A673 (cell line): ENCODE data around the gene RAB1B.

Experiments
- CTCF ChIP-seq: fragments of 300-800, 200-600 bp; sonication (generic); conservative IDR thresholded peaks from 2 replicates; pipeline ENCODE4 v1.5.1; 2017; ENCODE audit warnings: low read depth, mild to moderate bottlenecking, antibody characterized with exemption, low read length, moderate library complexity, mixed read lengths
- EZH2 ChIP-seq: fragments of 200-600 bp; sonication (generic); IDR thresholded peaks from 2 replicates; pipeline ENCODE4 v1.6.1; 2017; ENCODE audit warnings: borderline replicate concordance, low read depth, mild to moderate bottlenecking, mixed read lengths, antibody characterized with exemption, low read length; ENCODE audit not compliant: poor library complexity, severe bottlenecking

DNA sequence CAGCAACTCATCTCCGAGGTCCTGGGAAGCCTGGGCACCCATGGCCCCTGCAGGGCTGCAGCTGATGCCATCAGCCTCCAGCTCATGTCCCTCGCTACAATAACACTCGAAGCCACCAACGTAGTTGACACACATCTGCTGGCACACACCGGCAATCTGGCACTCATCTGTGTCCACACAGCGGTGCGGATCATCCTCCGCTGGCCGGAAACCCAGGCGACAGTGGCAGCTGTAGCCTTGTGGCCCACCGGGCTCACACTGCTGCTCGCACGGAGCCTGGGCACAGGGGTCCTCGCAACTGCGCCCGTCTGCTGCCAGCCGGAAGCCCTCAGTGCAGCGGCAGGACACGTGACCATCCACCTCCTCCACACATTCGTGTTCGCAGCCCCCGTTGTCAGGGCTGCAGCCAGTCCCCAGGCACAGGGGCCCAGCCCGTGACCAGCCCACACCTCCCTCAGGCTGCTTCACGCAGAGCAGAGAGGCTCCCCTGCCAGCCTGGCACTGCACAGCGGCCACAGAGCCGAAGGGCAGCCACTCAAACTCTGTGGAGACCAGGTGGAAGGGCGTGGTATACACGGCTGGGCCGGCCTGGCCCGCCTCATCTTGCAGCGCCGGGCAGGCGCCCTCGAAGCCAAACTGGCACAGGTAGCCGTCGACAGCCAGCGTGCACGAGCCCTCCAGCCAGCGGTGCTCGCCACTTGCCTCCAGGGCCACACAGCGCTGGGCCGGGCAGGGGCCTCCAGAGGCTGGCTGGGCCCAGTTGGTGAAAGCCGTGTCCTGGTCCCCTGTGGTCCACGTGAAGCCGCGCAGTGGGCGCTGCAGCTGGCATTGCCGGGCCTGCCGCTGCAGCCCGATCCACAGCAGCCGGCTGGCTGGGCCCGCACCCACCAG is 47.7 kb downstream of the RAB1B start:
- TF ChIP-seq CTCF = no peak
- TF ChIP-seq EZH2 = no peak
